Measurements from ENCODE around the gene AP5S1.
"Not testable (repeated sequence)": the region's sequence is repeated elsewhere in the genome, so short reads cannot be mapped to it uniquely, and the experiment has no call there.

AP5S1 gene

GRCh38 chr20:3823881-3824280, 3.5 kb downstream of the AP5S1 start:
- H3K36me3 ChIP-seq (ENCODE audit: control insufficient read depth, insufficient read depth, low read length), result peaks cover 13% of the 10 kb centered on the region
- no peaks in the 10 kb centered on the region for H3K27me3 ChIP-seq (replicated peaks; ENCODE audit: control insufficient read depth, insufficient read depth, low read length)
- no peak for DNase-seq (ENCODE audit: extremely low read depth, insufficient read length)
- no peak overlapping the region for H3K4me3 ChIP-seq (replicated peaks; ENCODE audit: low read depth, low read length)
- no peak for TF ChIP-seq CTCF (IDR thresholded peaks at IDR 0.05; ENCODE audit: insufficient read depth, low read length, poor library complexity, severe bottlenecking)

DNA sequence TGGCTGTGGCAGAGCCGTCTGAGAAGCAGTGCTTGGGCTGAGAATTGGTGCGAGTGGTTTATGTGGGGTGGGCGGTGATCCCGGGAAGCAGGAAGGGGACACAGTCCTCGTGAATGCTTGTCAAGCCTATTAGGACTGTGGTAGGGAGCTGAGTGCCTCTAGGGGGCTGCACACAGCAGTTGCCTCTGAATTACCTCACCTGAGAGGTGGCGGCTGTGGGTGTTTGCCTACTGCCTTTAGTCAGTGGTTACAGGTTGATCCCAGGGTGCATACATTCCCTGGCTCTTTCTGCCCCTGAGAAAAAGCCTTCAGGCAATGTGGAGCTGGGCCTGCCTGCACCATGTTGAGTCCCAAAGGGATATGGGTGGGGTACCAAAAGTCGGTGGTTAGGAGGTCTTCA, 5.2 kb downstream of the AP5S1 start:
- Histone ChIP-seq H3K4me3 (replicated peaks; ENCODE audit: low read depth, low read length) (no peak overlapping the region), H3K27me3 (replicated peaks; ENCODE audit: control insufficient read depth, insufficient read depth, low read length) (no peaks in the 10 kb centered on the region), H3K36me3 (ENCODE audit: control insufficient read depth, insufficient read depth, low read length) (peaks cover 13% of the 10 kb centered on the region)
- no peak for DNase-seq (ENCODE audit: extremely low read depth, insufficient read length)
- TF ChIP-seq CTCF (IDR thresholded peaks at IDR 0.05; ENCODE audit: insufficient read depth, low read length, poor library complexity, severe bottlenecking), result peak; percentile 2

DNA sequence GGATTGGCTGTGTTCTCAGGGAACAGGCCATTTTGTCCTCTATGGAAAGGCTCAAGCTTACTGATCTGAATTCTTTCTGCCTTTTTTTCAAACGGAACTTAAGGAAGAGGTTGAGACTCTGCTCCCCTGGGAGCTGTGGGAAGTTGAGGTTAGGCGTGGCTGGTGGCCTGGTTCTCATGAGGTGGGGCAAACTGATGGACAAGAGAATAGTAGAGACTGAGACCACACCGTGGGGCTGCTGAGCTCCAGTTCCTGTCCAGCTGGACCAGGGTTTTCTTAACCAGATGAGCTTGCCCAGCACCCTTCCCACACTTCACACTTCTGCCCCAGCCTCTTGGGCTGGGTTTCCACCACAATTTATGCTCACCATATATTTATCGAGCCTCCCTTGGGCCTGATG, 6.1 kb downstream of the AP5S1 start:
- no peak overlapping the region for H3K4me3 ChIP-seq (replicated peaks; ENCODE audit: low read depth, low read length)
- H3K27me3 ChIP-seq (replicated peaks; ENCODE audit: control insufficient read depth, insufficient read depth, low read length), result no peaks in the 10 kb centered on the region

DNA sequence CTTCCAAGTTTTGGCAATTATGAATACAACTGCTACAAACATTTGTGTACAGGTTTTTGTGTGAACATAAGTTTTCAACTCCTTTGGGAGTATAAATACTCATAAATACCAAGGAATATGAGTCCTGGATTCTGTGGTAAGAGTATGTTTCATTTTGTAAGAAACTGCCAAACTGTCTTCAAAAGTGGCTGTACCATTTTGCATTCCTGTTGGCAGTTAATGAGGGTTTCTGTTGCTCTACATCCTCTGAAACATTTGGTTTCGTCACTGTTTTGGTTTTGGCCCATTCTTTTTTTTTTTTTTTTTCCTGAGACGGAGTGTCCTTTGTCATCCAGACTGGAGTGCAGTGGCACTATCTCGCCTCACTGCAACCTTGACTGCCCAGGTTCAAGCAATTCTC, 8.5 kb downstream of the AP5S1 start:
- peaks cover 5% of the 10 kb centered on the region for H3K36me3 ChIP-seq (ENCODE audit: control insufficient read depth, insufficient read depth, low read length)
- DNase-seq (ENCODE audit: extremely low read depth, insufficient read length), result no peak
- no peak overlapping the region for H3K4me3 ChIP-seq (replicated peaks; ENCODE audit: low read depth, low read length)
- no peaks in the 10 kb centered on the region for H3K27me3 ChIP-seq (replicated peaks; ENCODE audit: control insufficient read depth, insufficient read depth, low read length)
- TF ChIP-seq CTCF (IDR thresholded peaks at IDR 0.05; ENCODE audit: insufficient read depth, low read length, poor library complexity, severe bottlenecking), result no peak

More for the DNA sequence above, 6.1 kb downstream of the AP5S1 start:
- DNase-seq (ENCODE audit: extremely low read depth, insufficient read length), result no peak
- peaks cover 13% of the 10 kb centered on the region for H3K36me3 ChIP-seq (ENCODE audit: control insufficient read depth, insufficient read depth, low read length)
- TF ChIP-seq CTCF (IDR thresholded peaks at IDR 0.05; ENCODE audit: insufficient read depth, low read length, poor library complexity, severe bottlenecking), result no peak

DNA sequence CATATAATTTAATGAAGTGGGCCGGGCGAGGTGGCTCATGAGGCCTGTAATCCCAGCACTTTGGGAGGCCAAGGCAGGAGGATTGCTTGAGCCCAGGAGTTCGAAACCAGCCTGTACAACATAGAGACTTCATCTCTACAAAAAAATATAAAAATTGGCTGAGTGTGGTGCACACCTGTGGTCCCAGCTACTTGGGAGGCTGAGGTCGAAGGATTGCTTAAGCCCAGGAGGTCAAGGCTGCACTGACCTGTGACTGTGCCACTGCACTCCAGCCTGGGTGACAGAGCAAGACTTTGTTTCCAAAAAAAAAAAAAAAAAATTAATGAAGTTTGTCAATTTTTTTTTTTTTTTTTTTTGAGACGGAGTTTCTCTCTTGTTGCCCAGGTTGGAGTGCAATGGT, 9.5 kb downstream of the AP5S1 start:
- not testable (repeated sequence) for H3K4me3 ChIP-seq (replicated peaks; ENCODE audit: low read depth, low read length); H3K36me3 ChIP-seq (ENCODE audit: control insufficient read depth, insufficient read depth, low read length); DNase-seq (ENCODE audit: extremely low read depth, insufficient read length); H3K27me3 ChIP-seq (replicated peaks; ENCODE audit: control insufficient read depth, insufficient read depth, low read length)

- DNase-seq (ENCODE audit: extremely low read depth, insufficient read length), result no peak
- H3K27me3 ChIP-seq (replicated peaks; ENCODE audit: control insufficient read depth, insufficient read depth, low read length), result no peaks in the 10 kb centered on the region
- no peak overlapping the region for H3K4me3 ChIP-seq (replicated peaks; ENCODE audit: low read depth, low read length)
- TF ChIP-seq CTCF (IDR thresholded peaks at IDR 0.05; ENCODE audit: insufficient read depth, low read length, poor library complexity, severe bottlenecking), result no peak
- H3K36me3 ChIP-seq (ENCODE audit: control insufficient read depth, insufficient read depth, low read length), result no peaks in the 10 kb centered on the region
Observed at GRCh38 chr20:3836132-3836531, 15.8 kb downstream of the AP5S1 start.

Measured in GM06990 (cell line).